AG04449 (cell line): ENCODE data around the gene WDR46.

Source experiments
- CTCF ChIA-PET: fragments of 350-600 bp; formaldehyde crosslinking; extraction: SDS; loops from one replicate; lab custom pipeline; 2021; ENCODE audit warnings: antibody characterized with exemption; lab: Yijun Ruan, JAX
- POLR2A ChIA-PET: fragments of 400-600, 350-600 bp; formaldehyde crosslinking; extraction: SDS; loops from one replicate; lab custom pipeline; 2020; ENCODE audit warnings: antibody characterized with exemption, inconsistent platforms; lab: Yijun Ruan, JAX
- DNase-seq: peaks from one replicate; pipeline ENCODE4 v3.0.0-alpha.2; 2010; ENCODE audit warnings: low read depth, low spot score
- H3K4me3 ChIP-seq: 2 replicates; pipeline ENCODE4 v1.5.1; 2011; ENCODE audit warnings: low read depth, mild to moderate bottlenecking, control low read depth, low read length
- TF ChIP-seq, protein P1 (sequence below): IDR thresholded peaks from one replicate; pipeline ENCODE4 v1.5.1; 2011; ENCODE audit warnings: mild to moderate bottlenecking, moderate library complexity, low read length, control low read depth, inconsistent platforms; ENCODE audit not compliant: insufficient read depth; ENCODE audit errors: missing control alignments

The WDR46 gene

DNA sequence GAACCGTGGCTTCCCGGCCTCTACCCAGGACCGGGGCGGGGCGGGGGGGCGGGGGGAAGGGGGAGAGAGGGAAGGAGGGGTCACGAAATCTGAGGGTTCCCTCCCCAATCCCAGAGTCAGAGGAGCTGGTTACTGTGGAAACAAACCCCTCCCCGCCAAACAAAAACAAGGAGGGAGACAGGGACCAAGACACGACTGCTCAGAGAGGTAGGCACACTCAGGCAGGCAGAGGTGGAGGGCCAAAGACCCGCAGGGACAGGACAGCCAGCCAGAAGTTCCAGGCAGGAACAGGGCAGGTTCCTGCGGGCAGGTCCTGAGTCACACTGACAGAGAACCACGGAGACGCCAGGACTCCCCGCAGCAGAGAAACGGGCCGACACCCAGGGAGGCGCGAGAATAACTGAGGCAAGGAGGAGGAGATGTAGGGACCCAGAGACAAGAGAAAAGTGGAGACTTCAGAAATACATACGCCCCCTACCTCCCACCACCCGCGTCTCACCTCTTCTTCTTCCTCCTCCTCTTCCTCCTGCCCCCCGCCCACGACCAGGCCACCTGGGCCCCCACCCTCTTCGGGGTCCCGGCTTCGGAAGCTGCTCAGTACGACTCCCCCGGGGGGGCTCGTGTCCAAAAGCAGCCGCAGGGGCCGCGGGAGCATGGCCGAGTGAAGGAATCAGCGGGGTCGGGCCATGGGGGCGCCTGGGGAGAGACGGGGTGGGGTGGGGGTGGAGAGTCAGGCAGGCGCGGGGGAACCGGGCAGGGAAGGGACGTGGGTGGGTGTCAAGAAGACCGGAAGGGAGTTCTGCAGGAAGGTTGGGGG lies 9.1 kb upstream of the WDR46 start:
- no peak for DNase-seq
- H3K4me3 ChIP-seq, result peak overlapping the region; percentile 85
- POLR2A ChIA-PET, result interaction anchor here (1.0 to 2.7 kb wide), 10 partner anchors 9 to 26 kb away, joined by 3 to 16 read pairs (median 6); partner anchors contain the start of genes B3GALT4, PFDN6, RPS18 and VPS52
- TF ChIP-seq, protein P1, sequence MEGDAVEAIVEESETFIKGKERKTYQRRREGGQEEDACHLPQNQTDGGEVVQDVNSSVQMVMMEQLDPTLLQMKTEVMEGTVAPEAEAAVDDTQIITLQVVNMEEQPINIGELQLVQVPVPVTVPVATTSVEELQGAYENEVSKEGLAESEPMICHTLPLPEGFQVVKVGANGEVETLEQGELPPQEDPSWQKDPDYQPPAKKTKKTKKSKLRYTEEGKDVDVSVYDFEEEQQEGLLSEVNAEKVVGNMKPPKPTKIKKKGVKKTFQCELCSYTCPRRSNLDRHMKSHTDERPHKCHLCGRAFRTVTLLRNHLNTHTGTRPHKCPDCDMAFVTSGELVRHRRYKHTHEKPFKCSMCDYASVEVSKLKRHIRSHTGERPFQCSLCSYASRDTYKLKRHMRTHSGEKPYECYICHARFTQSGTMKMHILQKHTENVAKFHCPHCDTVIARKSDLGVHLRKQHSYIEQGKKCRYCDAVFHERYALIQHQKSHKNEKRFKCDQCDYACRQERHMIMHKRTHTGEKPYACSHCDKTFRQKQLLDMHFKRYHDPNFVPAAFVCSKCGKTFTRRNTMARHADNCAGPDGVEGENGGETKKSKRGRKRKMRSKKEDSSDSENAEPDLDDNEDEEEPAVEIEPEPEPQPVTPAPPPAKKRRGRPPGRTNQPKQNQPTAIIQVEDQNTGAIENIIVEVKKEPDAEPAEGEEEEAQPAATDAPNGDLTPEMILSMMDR, result no peak
- CTCF ChIA-PET, result interaction anchor here (0.9 to 3.8 kb wide), 10 partner anchors 9 to 110 kb away, joined by 3 to 52 read pairs (median 5); partner anchors contain the start of genes PFDN6, TAPBP and WDR46

DNA sequence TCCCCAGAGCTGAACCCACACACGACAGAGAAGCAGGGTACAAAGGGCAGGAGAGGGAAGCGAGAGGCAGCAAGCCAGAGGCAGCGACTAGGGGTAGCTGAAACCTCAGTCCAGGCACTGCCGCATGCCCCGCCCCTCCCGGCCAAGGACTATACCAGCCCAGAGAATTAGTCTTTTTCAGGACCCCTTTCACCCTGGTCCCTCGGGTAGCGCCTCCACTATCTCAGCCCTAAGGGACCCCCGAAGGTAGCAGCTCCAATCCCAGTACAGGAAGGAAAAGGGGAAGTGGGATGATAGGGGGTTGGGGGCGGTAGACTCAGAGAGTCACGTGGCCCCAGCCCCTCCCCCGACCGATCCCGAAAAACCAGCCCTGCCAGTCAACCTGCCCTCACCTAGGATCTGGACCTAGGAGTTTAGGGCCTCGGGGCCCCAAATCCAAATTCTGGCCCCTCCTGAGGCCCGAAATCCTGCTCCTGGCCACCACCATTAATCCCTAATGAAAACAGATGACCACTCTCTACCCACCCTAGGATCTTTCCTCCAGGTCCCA lies 8.4 kb upstream of the WDR46 start:
- TF ChIP-seq, protein P1, result no peak
- peak overlapping the region; percentile 85 for H3K4me3 ChIP-seq
- no peak for DNase-seq
- ChIA-PET POLR2A (interaction anchor here (1.0 to 2.7 kb wide), 6 partner anchors 8 to 26 kb away, joined by 3 to 16 read pairs (median 6); partner anchors contain the start of genes B3GALT4, PFDN6, RPS18 and VPS52), CTCF (interaction anchor here (0.9 to 1.4 kb wide), 5 partner anchors 10 to 136 kb away, joined by 3 to 5 read pairs (median 4); no protein-coding TSS in a partner anchor)

DNA sequence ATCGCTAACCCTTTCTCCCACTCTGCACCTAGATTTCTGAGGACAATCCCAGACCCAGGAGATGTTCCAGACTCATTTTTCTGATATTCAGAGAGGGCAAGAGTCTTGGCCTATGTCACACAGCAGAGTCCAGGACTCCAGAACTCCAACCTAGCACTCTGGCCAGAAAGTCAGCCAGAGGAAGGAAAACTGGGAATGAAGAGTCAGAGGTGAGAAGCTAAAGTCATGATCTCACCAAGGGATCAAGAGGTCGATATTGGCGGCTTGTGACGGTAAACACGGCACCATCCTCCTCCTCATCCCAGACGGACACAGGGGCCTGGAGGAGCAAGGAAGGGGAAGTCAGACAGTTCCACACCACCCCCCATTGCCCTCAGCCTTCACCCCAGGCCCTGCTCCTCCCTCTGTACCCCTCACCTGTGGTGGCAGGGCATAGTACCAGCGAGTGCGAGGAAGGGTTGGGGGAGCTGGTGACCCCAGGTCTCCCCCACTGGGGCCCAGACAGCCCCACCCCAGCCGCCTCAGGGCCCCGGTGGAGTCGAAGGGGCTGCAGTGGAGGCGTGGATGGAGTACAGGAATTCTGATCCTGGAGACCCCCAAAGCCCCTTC lies 7.9 kb upstream of the WDR46 start:
- ChIA-PET POLR2A (interaction anchor here (1.0 to 1.6 kb wide), 3 partner anchors 8 to 24 kb away, joined by 3 to 7 read pairs (median 4); partner anchors contain the start of genes PFDN6 and WDR46), CTCF (interaction anchor here (1.0 to 1.4 kb wide), 4 partner anchors 9 to 135 kb away, joined by 3 to 5 read pairs (median 4); no protein-coding TSS in a partner anchor)
- peak overlapping the region; percentile 85 for H3K4me3 ChIP-seq
- TF ChIP-seq, protein P1, result no peak
- no peak for DNase-seq

DNA sequence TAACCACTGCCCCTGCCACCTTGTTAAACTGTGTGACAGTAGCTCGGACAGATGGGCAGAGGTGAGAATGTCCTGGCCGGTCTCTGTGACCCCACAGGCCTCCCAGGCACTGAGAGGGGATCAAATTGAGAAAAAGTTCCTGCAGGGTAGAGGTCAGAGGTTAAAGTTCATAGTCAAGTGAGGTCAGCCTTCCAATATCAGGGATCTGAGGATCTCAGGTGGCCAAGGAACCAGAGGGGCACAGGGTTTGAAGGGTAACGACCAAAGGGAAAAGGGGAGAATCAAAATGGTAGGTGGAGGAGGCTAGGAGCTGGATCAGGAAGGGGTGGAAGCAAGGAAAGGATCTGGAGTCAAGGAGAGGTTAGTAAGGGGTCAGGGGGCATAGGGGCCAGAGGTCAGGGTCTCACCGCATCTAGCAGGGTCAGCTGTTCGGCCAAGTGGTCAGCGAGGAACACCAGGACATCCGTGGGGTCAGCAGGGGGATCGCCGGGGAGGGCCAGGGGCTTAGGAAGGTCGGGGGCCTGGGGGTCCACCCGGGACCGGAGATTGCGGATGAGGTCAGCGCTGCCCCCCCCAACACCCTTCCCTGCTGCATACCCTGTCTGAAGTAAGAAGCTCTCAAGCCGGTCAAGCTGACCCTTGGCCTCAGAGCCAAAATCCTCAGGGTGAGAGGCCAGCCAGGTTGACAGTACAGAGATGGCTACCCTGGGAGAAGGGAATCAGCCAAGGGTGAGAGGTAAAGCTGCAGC lies 6.8 kb upstream of the WDR46 start:
- TF ChIP-seq, protein P1, result no peak
- CTCF ChIA-PET, result no interaction called here

DNA sequence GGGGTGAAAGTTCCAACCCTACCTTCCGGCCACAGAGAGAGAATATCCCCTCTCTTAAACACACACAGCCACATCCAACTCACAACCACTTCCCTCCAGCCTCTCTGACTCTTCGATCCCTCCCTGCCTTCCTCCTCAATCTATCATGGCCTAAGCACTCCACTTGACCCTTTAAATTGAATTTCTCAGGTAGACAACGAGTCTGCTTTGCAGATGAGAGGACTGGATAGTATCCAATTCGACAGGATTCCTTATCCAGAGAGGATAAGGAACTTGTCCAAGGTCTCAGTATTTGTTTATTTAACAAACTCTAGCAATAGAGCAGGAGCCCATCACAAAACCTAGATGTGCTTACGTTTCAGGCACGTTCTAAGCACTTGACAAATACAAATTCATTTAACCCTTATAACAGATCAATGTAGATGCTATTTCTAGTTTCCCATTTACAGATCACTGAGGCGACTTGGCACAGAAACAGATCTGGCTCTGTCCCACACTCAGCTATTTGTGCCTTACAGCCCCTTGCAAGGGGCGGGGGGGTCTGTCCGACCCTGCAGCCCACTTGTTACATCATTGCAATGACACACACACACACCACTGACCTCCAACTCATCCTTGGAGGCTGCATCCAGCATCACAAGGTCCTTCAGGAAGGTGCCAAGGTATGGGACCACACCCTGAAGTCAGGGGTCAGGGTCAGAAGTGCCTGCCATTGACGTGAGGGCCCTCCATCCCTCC lies 5.2 kb upstream of the WDR46 start:
- DNase-seq, result no peak
- TF ChIP-seq, protein P1, result no peak
- CTCF ChIA-PET, result interaction anchor here (2.3 kb wide), 1 partner anchor 17 kb away, joined by 5 read pairs; the partner anchor contains the start of gene B3GALT4
- POLR2A ChIA-PET, result no interaction called here
- no peak overlapping the region for H3K4me3 ChIP-seq

More for the DNA sequence above, 6.8 kb upstream of the WDR46 start:
- no peak for DNase-seq
- POLR2A ChIA-PET, result no interaction called here
- no peak overlapping the region for H3K4me3 ChIP-seq
